Posterior vena cava (tissue), 2 donors: ENCODE data around the gene MGAT5B. TPM values are rescaled to one million over a fixed set of nuclear protein-coding genes. Genes with fewer than 3 reads are reported as not detected.

Experiments
- DNase-seq: peaks from one replicate; pipeline ENCODE4 v3.0.0-alpha.2; 2020; ENCODE audit warnings: low spot score
- intact Hi-C, 2 donors: fragments of 100-400 bp; cut with DNase I; formaldehyde crosslinking; loops; one replicate each; pipeline versions ENCODE4 v1.14.1 to v1.14.2; 2022 to 2023
- total RNA-seq, 2 donors: library from RNA; stranded (reverse); fragmentation: NEBNext Ultra II Directional; extraction: Animal tissue kit (Norgen Biotek cat#: 25700); gene quantifications; one replicate each; pipeline ENCODE4 v1.2.1, GENCODE V29; 2021
- donor health status: DM: yes; HTN: yes; CAD: no.
- donor health status: DM: yes; HTN: yes; CAD: no.

The MGAT5B gene
- total RNA-seq, 2 donors from 2014 or later = 0.19 to 0.88 TPM

GRCh38 chr17:76893623-76894334 is 25.6 kb downstream of the MGAT5B start:
- intact Hi-C loops = no loop called here
- no peak for DNase-seq

- intact Hi-C loops = no loop called here
- DNase-seq = no peak
Observed at GRCh38 chr17:76894842-76895241, 26.6 kb downstream of the MGAT5B start.

- intact Hi-C loops = no loop called here
- DNase-seq = no peak
Observed at GRCh38 chr17:76897023-76897422, 28.8 kb downstream of the MGAT5B start.

- DNase-seq = no peak
- intact Hi-C loops = no loop called here
Observed at GRCh38 chr17:76899414-76899813, 31.2 kb downstream of the MGAT5B start.

GRCh38 chr17:76900723-76901122 is 32.5 kb downstream of the MGAT5B start:
- DNase-seq = no peak
- intact Hi-C loops = no loop called here

- intact Hi-C loops = no loop called here
- no peak for DNase-seq
Observed at GRCh38 chr17:76901542-76902197, 33.5 kb downstream of the MGAT5B start.

GRCh38 chr17:76902476-76902875 is 34.3 kb downstream of the MGAT5B start:
- no peak for DNase-seq
- intact Hi-C loops = no loop called here

GRCh38 chr17:76903631-76904030 is 35.4 kb downstream of the MGAT5B start:
- intact Hi-C loops = no loop called here
- no peak for DNase-seq

- no peak for DNase-seq
- intact Hi-C loops = no loop called here
Observed at GRCh38 chr17:76904116-76904515, 35.9 kb downstream of the MGAT5B start.

- DNase-seq = no peak
- intact Hi-C loops = no loop called here
Observed at GRCh38 chr17:76905036-76905435, 36.8 kb downstream of the MGAT5B start.

- DNase-seq = no peak
- intact Hi-C loops = no loop called here
Observed at GRCh38 chr17:76905836-76906235, 37.6 kb downstream of the MGAT5B start.

GRCh38 chr17:76906463-76906862 is 38.3 kb downstream of the MGAT5B start:
- DNase-seq = no peak
- intact Hi-C loops = no loop called here

- DNase-seq = no peak
- intact Hi-C loops = no loop called here
Observed at GRCh38 chr17:76907352-76907751, 39.1 kb downstream of the MGAT5B start.

- DNase-seq = no peak
- intact Hi-C loops = no loop called here
Observed at GRCh38 chr17:76909971-76910760, 42.0 kb downstream of the MGAT5B start.

- intact Hi-C loops = no loop called here
- DNase-seq = no peak
Observed at GRCh38 chr17:76911299-76912017, 43.3 kb downstream of the MGAT5B start.

- intact Hi-C loops = no loop called here
- no peak for DNase-seq
Observed at GRCh38 chr17:76912421-76913164, 44.4 kb downstream of the MGAT5B start.

- intact Hi-C loops = no loop called here
- DNase-seq = no peak
Observed at GRCh38 chr17:76914937-76915336, 46.7 kb downstream of the MGAT5B start.

GRCh38 chr17:76915840-76916510 is 47.8 kb downstream of the MGAT5B start:
- DNase-seq = no peak
- intact Hi-C loops = no loop called here

GRCh38 chr17:76917829-76918228 is 49.6 kb downstream of the MGAT5B start:
- intact Hi-C loops = no loop called here
- no peak for DNase-seq
